Measurements from ENCODE around the gene IGSF6.

- TF ChIP-seq GATA3 (IDR thresholded peaks at IDR 0.05; ENCODE audit: low read depth, low read length) (no peak), GATA2 (IDR thresholded peaks at IDR 0.05; ENCODE audit: low read depth, low read length) (no peak)
Measured at GRCh38 chr16:21652453-21652852, at the start of gene IGSF6.

Data from SH-SY5Y (cell line).